GM12872 (cell line): Measurements from ENCODE around the gene SELL.

Experiments used
- TF ChIP-seq, protein P1 (sequence below): IDR thresholded peaks from 3 replicates; pipeline ENCODE4 v1.5.1; 2011; ENCODE audit warnings: low read depth, mild to moderate bottlenecking, low read length, moderate library complexity; ENCODE audit not compliant: insufficient read depth

SELL gene

DNA sequence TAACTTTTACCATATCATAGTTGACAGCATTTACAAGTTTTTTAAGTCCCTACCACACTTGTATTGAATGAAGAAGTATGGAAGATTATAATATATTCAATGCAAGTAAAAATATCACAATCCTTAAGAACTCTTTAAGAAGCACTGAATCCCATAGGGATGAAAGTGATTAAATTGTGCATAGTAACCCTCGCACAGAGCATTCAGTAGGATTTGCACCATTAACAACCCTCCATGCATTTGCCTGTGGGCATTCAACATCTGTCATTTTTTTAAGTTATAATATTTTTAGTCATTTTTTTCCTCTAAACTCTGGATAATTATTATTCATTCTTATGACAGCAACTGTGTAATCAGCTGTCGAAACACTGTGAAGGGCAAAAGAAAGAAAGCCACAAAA is 12.3 kb upstream of the SELL start:
- TF ChIP-seq, protein P1, sequence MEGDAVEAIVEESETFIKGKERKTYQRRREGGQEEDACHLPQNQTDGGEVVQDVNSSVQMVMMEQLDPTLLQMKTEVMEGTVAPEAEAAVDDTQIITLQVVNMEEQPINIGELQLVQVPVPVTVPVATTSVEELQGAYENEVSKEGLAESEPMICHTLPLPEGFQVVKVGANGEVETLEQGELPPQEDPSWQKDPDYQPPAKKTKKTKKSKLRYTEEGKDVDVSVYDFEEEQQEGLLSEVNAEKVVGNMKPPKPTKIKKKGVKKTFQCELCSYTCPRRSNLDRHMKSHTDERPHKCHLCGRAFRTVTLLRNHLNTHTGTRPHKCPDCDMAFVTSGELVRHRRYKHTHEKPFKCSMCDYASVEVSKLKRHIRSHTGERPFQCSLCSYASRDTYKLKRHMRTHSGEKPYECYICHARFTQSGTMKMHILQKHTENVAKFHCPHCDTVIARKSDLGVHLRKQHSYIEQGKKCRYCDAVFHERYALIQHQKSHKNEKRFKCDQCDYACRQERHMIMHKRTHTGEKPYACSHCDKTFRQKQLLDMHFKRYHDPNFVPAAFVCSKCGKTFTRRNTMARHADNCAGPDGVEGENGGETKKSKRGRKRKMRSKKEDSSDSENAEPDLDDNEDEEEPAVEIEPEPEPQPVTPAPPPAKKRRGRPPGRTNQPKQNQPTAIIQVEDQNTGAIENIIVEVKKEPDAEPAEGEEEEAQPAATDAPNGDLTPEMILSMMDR: no peak

DNA sequence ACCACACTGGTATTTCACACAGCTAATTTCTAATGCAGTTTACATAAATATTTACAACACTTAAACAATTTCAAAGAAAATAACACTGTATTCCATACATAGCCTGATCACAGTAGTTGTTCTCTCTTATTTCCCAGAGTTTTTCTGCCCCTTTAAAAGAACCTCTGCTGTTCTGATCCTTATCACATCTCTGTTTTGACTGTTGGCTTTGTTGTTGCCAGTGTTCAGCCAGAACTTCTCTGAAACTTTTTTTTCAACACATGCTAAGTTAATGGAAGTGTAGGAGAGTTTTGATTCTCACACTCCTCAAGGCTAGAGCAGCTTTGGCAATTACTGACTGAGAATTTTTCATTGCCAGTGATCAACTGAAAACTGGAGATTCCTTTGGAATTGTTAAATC is 11.4 kb upstream of the SELL start:
- TF ChIP-seq, protein P1: no peak

- TF ChIP-seq, protein P1: no peak
Observed at GRCh38 chr1:169712309-169712631, 850 bp upstream of the SELL start.

DNA sequence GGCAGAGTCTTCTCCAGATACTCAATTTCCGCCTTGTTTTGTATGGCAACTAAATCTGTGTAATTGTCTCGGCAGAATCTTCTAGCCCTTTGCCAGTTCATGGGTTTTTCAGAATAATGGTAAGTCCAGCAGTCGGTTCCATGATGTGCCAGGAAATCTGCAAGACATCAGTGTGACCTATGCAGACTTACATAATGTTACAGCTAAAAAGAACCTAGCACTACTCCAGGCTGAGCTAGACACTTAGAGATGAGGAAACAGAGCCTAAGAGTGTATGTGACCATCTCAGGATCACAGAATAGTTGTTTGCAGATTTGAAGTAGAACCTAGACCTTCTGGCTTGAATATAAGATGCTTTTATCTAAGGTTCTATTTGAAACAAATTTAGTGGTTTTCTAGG is 2.8 kb downstream of the SELL start:
- TF ChIP-seq, protein P1: no peak

DNA sequence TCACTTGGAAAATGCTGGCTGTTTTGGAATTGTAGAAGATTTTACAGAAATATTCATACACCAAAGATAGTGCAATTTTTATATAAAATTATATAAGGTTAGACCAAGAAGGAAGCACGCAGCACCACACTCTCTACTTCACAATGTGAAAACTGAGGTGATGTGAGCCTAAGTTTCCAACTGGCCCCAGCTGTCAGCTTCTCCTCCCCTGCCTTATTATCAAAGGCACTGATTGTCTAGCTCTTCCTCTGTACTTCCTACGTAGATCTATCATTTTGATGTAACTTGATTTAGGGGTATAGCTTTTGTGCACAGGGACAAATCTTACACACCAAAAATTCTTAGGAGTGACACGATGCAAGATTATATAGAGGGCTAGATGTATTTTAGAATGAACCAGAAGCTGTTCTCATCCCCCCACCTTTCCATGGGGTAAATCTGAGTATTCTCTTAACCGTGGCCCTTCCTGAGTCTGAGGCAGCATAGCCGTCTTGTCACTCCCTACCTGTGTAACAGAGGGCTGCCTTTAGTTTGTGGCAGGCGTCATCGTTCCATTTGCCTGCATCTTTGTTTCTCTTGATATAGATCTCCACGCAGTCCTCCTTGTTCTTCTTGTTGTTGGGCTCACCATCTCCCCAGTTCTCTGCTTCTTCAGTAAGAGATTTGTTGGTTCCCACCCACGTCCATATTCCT is 3.4 kb downstream of the SELL start:
- TF ChIP-seq, protein P1: no peak

GRCh38 chr1:169704797-169705196 is 6.6 kb downstream of the SELL start:
- TF ChIP-seq, protein P1: no peak

DNA sequence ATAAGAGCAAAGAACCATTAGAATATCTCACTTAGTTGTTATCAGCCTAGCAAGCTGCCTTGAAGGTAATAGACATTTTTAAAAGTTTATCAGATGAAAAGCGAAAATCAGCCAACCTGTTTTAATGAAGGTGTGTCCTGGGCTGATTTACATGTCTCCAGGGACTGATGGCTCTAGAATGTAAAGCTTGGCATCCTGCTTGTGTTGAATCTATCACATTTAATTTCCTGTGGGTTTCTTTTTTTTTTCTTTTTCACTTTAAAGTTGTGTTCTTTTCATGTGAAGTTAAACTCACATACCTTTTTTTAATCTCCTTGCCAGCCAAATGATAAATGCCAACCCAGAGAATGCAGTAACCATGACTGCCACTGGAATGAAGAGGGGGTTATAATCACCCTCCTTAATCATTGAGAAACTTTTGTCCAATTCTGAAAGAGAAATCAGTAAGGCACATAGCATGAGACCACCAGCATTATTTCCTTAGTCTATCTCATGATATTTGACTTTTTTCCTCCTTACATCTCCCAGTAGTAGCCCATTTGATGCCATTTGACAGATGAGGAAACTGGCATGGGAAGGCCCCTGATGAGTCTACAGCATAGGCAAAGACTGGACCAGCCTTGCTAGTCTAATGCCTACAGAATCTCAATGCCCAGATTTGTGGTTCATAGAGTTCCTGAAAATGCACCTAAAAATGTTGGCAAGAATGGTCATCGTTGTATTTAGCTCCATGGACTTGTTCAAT is 10.0 kb downstream of the SELL start:
- TF ChIP-seq, protein P1: no peak
